ENCODE results near the gene RBKS. TPM values are rescaled to one million over a fixed set of nuclear protein-coding genes. Genes with fewer than 3 reads are reported as not detected.
"Not testable (repeated sequence)": the region's sequence is repeated elsewhere in the genome, so short reads cannot be mapped to it uniquely, and the experiment has no call there.

RBKS gene
- total and polyA plus RNA-seq, 2 of the 13 experiments (the other 11 are each of a cell fraction or from before 2014, with no cell fraction given): 7.7 to 8.3 TPM

DNA sequence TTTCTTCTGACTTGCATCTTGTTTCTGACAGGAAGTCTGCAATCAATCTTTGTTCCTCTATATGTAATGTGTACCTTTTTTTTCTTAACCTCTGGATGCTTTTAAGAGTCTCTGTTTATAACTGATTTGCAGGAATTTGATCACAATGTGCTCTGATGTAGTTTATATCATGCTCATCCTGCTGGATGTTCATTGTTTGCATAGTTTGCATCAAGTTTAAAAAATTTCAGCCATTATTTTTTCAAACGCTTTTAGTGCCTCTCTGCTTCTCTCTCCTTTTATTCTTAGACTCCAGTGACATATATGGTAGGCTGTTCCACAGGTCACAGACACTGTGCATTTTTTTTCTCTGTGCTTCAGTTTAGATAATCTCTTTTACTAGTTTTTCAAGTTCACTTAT, 23.9 kb downstream of the RBKS start:
- no peaks in the 10 kb centered on the region for H3K79me2 ChIP-seq (ENCODE audit: insufficient read depth, low read length)
- 81% methylated on average over 1 of the region's 1 CpG for WGBS (ENCODE audit: low lambda C conversion rate)
- CTCF ChIA-PET (ENCODE audit: low intra/inter-chr PET ratio, low total read pairs): no interaction called here
- ATAC-seq: no peak
- H3K36me3 ChIP-seq (replicated peaks in 1 of 2; ENCODE audit: control insufficient read depth in 1 of 2, insufficient read depth in 2 of 2, low read length in 2 of 2): no peaks in the 10 kb centered on the region
- peaks cover 10% of the 10 kb centered on the region for H3K4me1 ChIP-seq (ENCODE audit: insufficient read depth, low read length)
- BruUV-seq (replicated peaks): no TSS peak
- intact Hi-C loops (cut with micrococcal nuclease; ENCODE audit: unreplicated experiment): no loop called here
- FAIRE-seq: no peak
- H3K9ac ChIP-seq (ENCODE audit: insufficient read depth, low read depth, low read length): no peak overlapping the region
- no peaks in the 10 kb centered on the region for H3K9me3 ChIP-seq (ENCODE audit: low read length)
- in situ Hi-C loops (cut with HindIII; ENCODE audit: extremely low pct_ligation_motif_present, low pct_unique_long_range_greater_than_20kb): no loop called here
- no peak overlapping the region for H2AFZ ChIP-seq (ENCODE audit: low read length)
- POLR2A ChIA-PET: no interaction called here
- no peak for DNase-seq (ENCODE audit: low spot score)
- H3K4me3 ChIP-seq (replicated peaks in 1 of 3; ENCODE audit: insufficient read depth in 1 of 3, low read depth in 2 of 3, low read length in 3 of 3): no peak overlapping the region
- H3K27me3 ChIP-seq (ENCODE audit: control insufficient read depth in 1 of 2, insufficient read depth in 2 of 2, low read length in 2 of 2): no peaks in the 10 kb centered on the region
- TF ChIP-seq, protein P1, sequence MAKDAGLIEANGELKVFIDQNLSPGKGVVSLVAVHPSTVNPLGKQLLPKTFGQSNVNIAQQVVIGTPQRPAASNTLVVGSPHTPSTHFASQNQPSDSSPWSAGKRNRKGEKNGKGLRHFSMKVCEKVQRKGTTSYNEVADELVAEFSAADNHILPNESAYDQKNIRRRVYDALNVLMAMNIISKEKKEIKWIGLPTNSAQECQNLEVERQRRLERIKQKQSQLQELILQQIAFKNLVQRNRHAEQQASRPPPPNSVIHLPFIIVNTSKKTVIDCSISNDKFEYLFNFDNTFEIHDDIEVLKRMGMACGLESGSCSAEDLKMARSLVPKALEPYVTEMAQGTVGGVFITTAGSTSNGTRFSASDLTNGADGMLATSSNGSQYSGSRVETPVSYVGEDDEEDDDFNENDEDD (CRISPR knock-in tag; IDR thresholded peaks at IDR 0.05; ENCODE audit: borderline replicate concordance): no peak
- TF ChIP-seq XRCC5 (optimal IDR thresholded peaks at IDR 0.05; ENCODE audit: low read length) (no peak), NPAS2 (CRISPR knock-in tag; IDR thresholded peaks at IDR 0.05; ENCODE audit: borderline replicate concordance) (no peak), ZBTB21 (CRISPR knock-in tag; IDR thresholded peaks at IDR 0.05) (no peak)
- H3K27ac ChIP-seq (ENCODE audit: extremely low read length, insufficient read depth, low read length): no peak overlapping the region
- H4K20me1 ChIP-seq (ENCODE audit: insufficient read depth, low read length): no peaks in the 10 kb centered on the region
- H3K4me2 ChIP-seq (ENCODE audit: low read depth, low read length): no peak overlapping the region

DNA sequence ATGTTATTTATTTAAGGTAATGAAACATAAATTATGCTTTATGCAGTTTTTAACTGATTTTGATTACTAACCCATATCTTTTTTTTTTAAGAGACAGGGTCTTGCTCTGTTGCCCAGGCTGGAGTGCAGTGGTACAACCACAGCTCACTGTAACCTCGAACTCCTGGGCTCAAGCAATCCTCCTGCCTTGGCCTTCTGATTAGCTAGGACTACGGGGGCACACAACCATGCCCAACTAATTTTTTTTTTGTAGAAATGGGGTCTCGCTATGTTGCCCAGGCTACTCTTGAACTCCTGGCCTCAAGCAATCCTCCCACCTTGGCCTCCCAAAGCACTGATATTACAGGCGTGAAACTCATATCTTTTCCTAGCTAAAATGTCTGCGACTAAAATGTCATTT, 26.2 kb downstream of the RBKS start:
- intact Hi-C loops (cut with micrococcal nuclease; ENCODE audit: unreplicated experiment); H3K4me1 ChIP-seq (ENCODE audit: insufficient read depth, low read length); H3K27ac ChIP-seq (ENCODE audit: extremely low read length, insufficient read depth, low read length); ATAC-seq; BruUV-seq (replicated peaks); H3K9ac ChIP-seq (ENCODE audit: insufficient read depth, low read depth, low read length); H2AFZ ChIP-seq (ENCODE audit: low read length); DNase-seq (ENCODE audit: low spot score); H3K79me2 ChIP-seq (ENCODE audit: insufficient read depth, low read length); CTCF ChIA-PET (ENCODE audit: low intra/inter-chr PET ratio, low total read pairs); H3K27me3 ChIP-seq (ENCODE audit: control insufficient read depth in 1 of 2, insufficient read depth in 2 of 2, low read length in 2 of 2); H3K9me3 ChIP-seq (ENCODE audit: low read length); H4K20me1 ChIP-seq (ENCODE audit: insufficient read depth, low read length); POLR2A ChIA-PET; H3K4me3 ChIP-seq (replicated peaks in 1 of 3; ENCODE audit: insufficient read depth in 1 of 3, low read depth in 2 of 3, low read length in 3 of 3); in situ Hi-C loops (cut with HindIII; ENCODE audit: extremely low pct_ligation_motif_present, low pct_unique_long_range_greater_than_20kb); H3K36me3 ChIP-seq (replicated peaks in 1 of 2; ENCODE audit: control insufficient read depth in 1 of 2, insufficient read depth in 2 of 2, low read length in 2 of 2); FAIRE-seq; H3K4me2 ChIP-seq (ENCODE audit: low read depth, low read length): not testable (repeated sequence)
- peak; percentile 49; the same call in 1 of the 2 replicates for TF ChIP-seq ZNF121 (CRISPR knock-in tag; IDR thresholded peaks at IDR 0.05)
- 95% methylated on average over 5 of the region's 5 CpGs for WGBS (ENCODE audit: low lambda C conversion rate)

Data from HepG2 (cell line).